Activated CD8-positive, alpha-beta T cell treated with anti-CD3 and anti-CD28 coated beads for 36 hours (primary cell): ENCODE data around the gene FANCG. TPM values are rescaled to one million over a fixed set of nuclear protein-coding genes. Genes with fewer than 3 reads are reported as not detected.

Experiments used
- ATAC-seq: fragments of 200-7000 bp; cut with Tn5 transposase; one replicate; pipeline ENCODE4 v1.10.0; 2021; ENCODE audit warnings: mild to moderate bottlenecking, moderate library complexity
- CTCF ChIA-PET: fragments of 350-600 bp; sonication (Branson Sonifier 250); formaldehyde crosslinking; loops from one replicate; lab custom pipeline; 2021; ENCODE audit warnings: antibody characterized with exemption; lab: Charles Lee
- POLR2A ChIA-PET: fragments of 350-600 bp; sonication (Branson Sonifier 250); formaldehyde crosslinking; loops from one replicate; lab custom pipeline; 2021; ENCODE audit warnings: antibody characterized with exemption; lab: Charles Lee
- DNase-seq: peaks from one replicate; pipeline ENCODE4 v3.0.0-alpha.2; 2020
- H3K27ac Mint-ChIP-seq: one replicate; pipeline ENCODE4 v1.8.0; 2021; ENCODE audit warnings: mild to moderate bottlenecking, mixed read lengths
- H3K27me3 Mint-ChIP-seq: one replicate; pipeline ENCODE4 v1.8.0; 2021; ENCODE audit warnings: mixed read lengths
- H3K36me3 Mint-ChIP-seq: one replicate; pipeline ENCODE4 v1.8.0; 2021; ENCODE audit warnings: low read depth, mixed read lengths
- H3K4me1 Mint-ChIP-seq: one replicate; pipeline ENCODE4 v1.8.0; 2021; ENCODE audit warnings: low read depth, mixed read lengths
- H3K4me3 Mint-ChIP-seq: one replicate; pipeline ENCODE4 v1.8.0; 2021; ENCODE audit warnings: mild to moderate bottlenecking, moderate library complexity, mixed read lengths
- H3K9me3 Mint-ChIP-seq: one replicate; pipeline ENCODE4 v1.8.0; 2021; ENCODE audit warnings: mixed read lengths
- intact Hi-C: fragments of 100-400 bp; cut with micrococcal nuclease; formaldehyde crosslinking; loops from one replicate; pipeline ENCODE4 v1.10.0; 2022
- total RNA-seq, 2 experiments: library from RNA; stranded (reverse); gene quantifications; one replicate each; pipeline ENCODE4 v1.2.3, GENCODE V29; 2021
- TF ChIP-seq, protein P1 (sequence below): fragments of 200-600 bp; IDR thresholded peaks from one replicate; pipeline ENCODE4 v1.8.0; 2022; ENCODE audit warnings: antibody characterized with exemption, mild to moderate bottlenecking

The FANCG gene
- total RNA-seq, 2 experiments from 2014 or later: 91.5 to 94.0 TPM

DNA sequence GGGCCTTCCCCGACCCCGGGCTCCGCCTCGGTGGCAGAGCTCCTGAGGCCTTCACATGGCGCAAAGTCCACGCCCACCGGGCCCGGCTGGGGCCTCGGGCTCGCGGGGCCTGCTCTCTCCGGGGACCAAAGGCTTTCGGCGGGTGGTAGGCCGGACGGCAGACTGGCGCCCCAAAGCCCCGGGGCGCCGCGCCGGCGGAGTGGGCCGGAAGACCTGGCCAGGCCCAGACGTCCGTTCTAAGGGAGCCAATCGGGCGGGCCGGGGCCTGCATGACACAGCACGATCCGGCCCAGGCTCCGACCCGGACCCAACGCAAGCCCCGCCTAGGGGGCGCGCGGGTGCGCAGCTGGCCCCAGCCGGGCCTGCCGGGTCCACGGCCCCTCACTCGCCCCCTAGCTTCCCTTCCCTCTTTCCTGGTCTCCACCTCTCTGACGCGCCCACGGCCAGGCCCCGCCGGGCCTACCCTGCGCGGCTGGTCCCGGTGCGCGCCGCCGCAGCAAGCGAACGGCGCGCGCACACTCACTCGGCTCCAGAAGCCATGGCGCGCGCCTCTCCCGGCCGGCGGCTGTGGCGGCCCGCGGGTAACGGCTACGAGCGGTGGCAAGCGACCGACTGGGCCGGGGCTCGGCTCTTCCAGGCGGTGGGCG is 7.8 kb downstream of the FANCG start:
- peak; percentile 78 for DNase-seq
- Mint-ChIP-seq H3K27ac (peak overlapping the region; percentile 94), H3K4me3 (peak overlapping the region; percentile 94), H3K36me3 (peaks cover 73% of the 10 kb centered on the region), H3K9me3 (no peaks in the 10 kb centered on the region), H3K4me1 (peaks cover 56% of the 10 kb centered on the region), H3K27me3 (no peaks in the 10 kb centered on the region)
- ChIA-PET POLR2A (interaction anchor here (0.6 to 3.8 kb wide), 24 partner anchors 8 to 685 kb away, joined by 3 to 34 read pairs (median 6); partner anchors contain the start of genes ATOSB, FANCG and STOML2), CTCF (interaction anchor here (0.9 to 2.6 kb wide), 11 partner anchors 8 to 461 kb away, joined by 3 to 14 read pairs (median 5); partner anchors contain the start of genes FANCG and PIGO)
- ATAC-seq: peak; percentile 56
- TF ChIP-seq, protein P1, sequence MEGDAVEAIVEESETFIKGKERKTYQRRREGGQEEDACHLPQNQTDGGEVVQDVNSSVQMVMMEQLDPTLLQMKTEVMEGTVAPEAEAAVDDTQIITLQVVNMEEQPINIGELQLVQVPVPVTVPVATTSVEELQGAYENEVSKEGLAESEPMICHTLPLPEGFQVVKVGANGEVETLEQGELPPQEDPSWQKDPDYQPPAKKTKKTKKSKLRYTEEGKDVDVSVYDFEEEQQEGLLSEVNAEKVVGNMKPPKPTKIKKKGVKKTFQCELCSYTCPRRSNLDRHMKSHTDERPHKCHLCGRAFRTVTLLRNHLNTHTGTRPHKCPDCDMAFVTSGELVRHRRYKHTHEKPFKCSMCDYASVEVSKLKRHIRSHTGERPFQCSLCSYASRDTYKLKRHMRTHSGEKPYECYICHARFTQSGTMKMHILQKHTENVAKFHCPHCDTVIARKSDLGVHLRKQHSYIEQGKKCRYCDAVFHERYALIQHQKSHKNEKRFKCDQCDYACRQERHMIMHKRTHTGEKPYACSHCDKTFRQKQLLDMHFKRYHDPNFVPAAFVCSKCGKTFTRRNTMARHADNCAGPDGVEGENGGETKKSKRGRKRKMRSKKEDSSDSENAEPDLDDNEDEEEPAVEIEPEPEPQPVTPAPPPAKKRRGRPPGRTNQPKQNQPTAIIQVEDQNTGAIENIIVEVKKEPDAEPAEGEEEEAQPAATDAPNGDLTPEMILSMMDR: peak; percentile 40
- intact Hi-C loops: loop anchor here (5.0 kb wide), 1 partner anchor 80 kb away; no protein-coding TSS in a partner anchor

GRCh38 chr9:35070823-35071813 is 8.6 kb downstream of the FANCG start:
- DNase-seq (no peak), ATAC-seq (no peak)
- H3K27ac Mint-ChIP-seq: peak overlapping the region; percentile 94
- peaks cover 58% of the 10 kb centered on the region for H3K4me1 Mint-ChIP-seq
- no peaks in the 10 kb centered on the region for H3K27me3 Mint-ChIP-seq
- intact Hi-C loops: loop anchor here (5.0 kb wide), 1 partner anchor 79 kb away; no protein-coding TSS in a partner anchor
- H3K9me3 Mint-ChIP-seq: no peaks in the 10 kb centered on the region
- H3K4me3 Mint-ChIP-seq: peak overlapping the region; percentile 94
- CTCF ChIA-PET: interaction anchor here (0.9 to 2.6 kb wide), 11 partner anchors 9 to 460 kb away, joined by 3 to 14 read pairs (median 5); partner anchors contain the start of genes FANCG and PIGO
- POLR2A ChIA-PET: interaction anchor here (0.6 to 3.8 kb wide), 26 partner anchors 7 to 685 kb away, joined by 3 to 34 read pairs (median 6); partner anchors contain the start of genes ATOSB, FANCG, PIGO and STOML2
- H3K36me3 Mint-ChIP-seq: peaks cover 72% of the 10 kb centered on the region
- TF ChIP-seq, protein P1: no peak

DNA sequence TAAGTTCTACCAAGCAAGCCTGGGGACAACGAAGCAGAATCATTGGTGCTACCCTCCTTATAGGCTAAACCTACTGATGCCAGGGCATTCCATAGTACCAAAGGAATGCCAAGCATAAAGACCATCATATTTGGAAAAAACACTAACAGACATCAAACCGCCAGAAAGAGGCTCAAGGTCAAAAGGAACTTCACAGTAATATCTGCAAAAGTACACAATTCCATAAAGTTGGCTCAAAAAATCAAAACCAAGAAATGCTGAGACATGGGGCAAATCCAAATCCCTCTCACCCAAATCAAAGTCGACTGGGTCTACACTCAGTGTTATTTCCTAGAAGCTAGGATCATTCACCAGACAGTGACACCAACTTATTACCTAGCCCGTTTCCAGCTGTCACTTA is 10.7 kb downstream of the FANCG start:
- CTCF ChIA-PET: interaction anchor here (0.6 to 2.3 kb wide), 3 partner anchors 11 to 169 kb away, joined by 5 to 6 read pairs (median 5); partner anchors contain the start of gene FANCG
- Mint-ChIP-seq H3K4me3 (peak overlapping the region; percentile 35), H3K27me3 (no peaks in the 10 kb centered on the region), H3K4me1 (peaks cover 57% of the 10 kb centered on the region), H3K36me3 (peaks cover 65% of the 10 kb centered on the region), H3K9me3 (no peaks in the 10 kb centered on the region), H3K27ac (peak overlapping the region; percentile 77)
- intact Hi-C loops: no loop called here
- ATAC-seq: no peak
- POLR2A ChIA-PET: interaction anchor here (0.6 to 3.8 kb wide), 7 partner anchors 10 to 42 kb away, joined by 3 to 34 read pairs (median 5); partner anchors contain the start of gene FANCG
- no peak for DNase-seq
- TF ChIP-seq, protein P1: no peak

- ATAC-seq: no peak
- CTCF ChIA-PET: interaction anchor here (0.7 to 2.0 kb wide), 4 partner anchors 16 to 307 kb away, joined by 3 to 11 read pairs (median 3); no protein-coding TSS in a partner anchor
- H3K27me3 Mint-ChIP-seq: no peaks in the 10 kb centered on the region
- POLR2A ChIA-PET: interaction anchor here (0.8 to 2.4 kb wide), 6 partner anchors 8 to 878 kb away, joined by 3 to 9 read pairs (median 4); a partner anchor contains a TSS
- no peaks in the 10 kb centered on the region for H3K9me3 Mint-ChIP-seq
- intact Hi-C loops: no loop called here
- no peak for DNase-seq
- peak overlapping the region; percentile 78 for H3K27ac Mint-ChIP-seq
- no peak overlapping the region for H3K4me3 Mint-ChIP-seq
- peaks cover 42% of the 10 kb centered on the region for H3K4me1 Mint-ChIP-seq
- TF ChIP-seq, protein P1: no peak
- peaks cover 74% of the 10 kb centered on the region for H3K36me3 Mint-ChIP-seq
Observed at GRCh38 chr9:35067056-35067455, 12.7 kb downstream of the FANCG start.
